GM12878 (cell line): Measurements from ENCODE around the gene UBL4B. TPM values are rescaled to one million over a fixed set of nuclear protein-coding genes. Genes with fewer than 3 reads are reported as not detected.

Experiments
- E2F4 ChIP-seq: IDR thresholded peaks from 2 replicates; pipeline ENCODE4 v1.6.1; 2012; ENCODE audit warnings: low read depth, low read length, improper control_type of control experiment
- GABPA ChIP-seq: IDR thresholded peaks from 2 replicates; pipeline ENCODE4 v1.6.1; 2014; ENCODE audit warnings: antibody characterized with exemption, low read depth, mild to moderate bottlenecking, inconsistent platforms
- IRF5 ChIP-seq: fragments of 450-650 bp; IDR thresholded peaks from 2 replicates; pipeline ENCODE4 v1.6.1; 2017; ENCODE audit warnings: borderline replicate concordance
- MEF2B ChIP-seq: fragments of 450-650 bp; IDR thresholded peaks from 2 replicates; pipeline ENCODE4 v1.6.1; 2018; ENCODE audit warnings: mild to moderate bottlenecking, moderate library complexity; ENCODE audit not compliant: partially characterized antibody, poor library complexity, severe bottlenecking
- POU2F2 ChIP-seq: IDR thresholded peaks from 3 replicates; pipeline ENCODE4 v1.6.1; 2011; ENCODE audit warnings: low read depth, mild to moderate bottlenecking, low read length, borderline replicate concordance
- RELA ChIP-seq: fragments of 450-650 bp; IDR thresholded peaks from 2 replicates; pipeline ENCODE4 v1.8.0; 2014; ENCODE audit warnings: borderline replicate concordance; ENCODE audit not compliant: partially characterized antibody
- SREBF1 ChIP-seq: IDR thresholded peaks from 2 replicates; pipeline ENCODE4 v1.6.1; 2012; ENCODE audit warnings: mild to moderate bottlenecking, low read length
- TCF3 ChIP-seq: IDR thresholded peaks from 2 replicates; pipeline ENCODE4 v1.6.1; 2012; ENCODE audit warnings: low read depth, mild to moderate bottlenecking, low read length, borderline replicate concordance; ENCODE audit not compliant: insufficient read depth
- ZBTB4 ChIP-seq: fragments of 450-650 bp; formaldehyde crosslinking; IDR thresholded peaks from 2 replicates; pipeline ENCODE4 v1.4.0; 2022; ENCODE audit warnings: mild to moderate bottlenecking, moderate library complexity
- ZNF384 ChIP-seq: IDR thresholded peaks from 2 replicates; pipeline ENCODE4 v1.6.1; 2012; ENCODE audit warnings: low read depth, mild to moderate bottlenecking, low read length, improper control_type of control experiment, borderline replicate concordance
- polyA plus RNA-seq, 11 experiments: library from polyadenylated mRNA; depleted of rRNA in 4 of 11; unstranded in 6 of 11; stranded (reverse) in 5 of 11; fragments of >200 nt; fragmentation: Nextera tagmentation in 4 of 11; fragmentation: Illumina TruSeq in 1 of 11; extraction: Ambion mirVana in 4 of 11; extraction: Trizol in 1 of 11; gene quantifications; 1 replicate in 1 of 11; 2 replicates in 10 of 11; pipeline versions ENCODE4 v1.2.1 to v1.2.3, GENCODE V29; 2011 to 2016; ENCODE audit warnings: inconsistent platforms in 2 of 11, missing spikeins in 2 of 11, low read depth in 1 of 11
- total RNA-seq, 4 experiments: library from RNA; depleted of rRNA in 3 of 4; stranded (reverse); fragments of >200 nt in 3 of 4; fragmentation: Illumina TruSeq in 1 of 4; extraction: Trizol in 1 of 4; gene quantifications; 2 replicates each; pipeline versions ENCODE4 v1.2.1 to v1.2.3, GENCODE V29; 2013 to 2021

UBL4B gene
- total and polyA plus RNA-seq, 10 of the 15 experiments (the other 5 are each of a cell fraction or from before 2014, with no cell fraction given), result 0.06 to 0.15 TPM; not detected in 8

GRCh38 chr1:110082477-110082876 lies 29.8 kb upstream of the UBL4B start (continued):
- TF ChIP-seq ZBTB4 (CRISPR knock-in tag), result no peak
- no peak for TF ChIP-seq RELA
- no peak for TF ChIP-seq IRF5
- no peak for TF ChIP-seq E2F4
- no peak for TF ChIP-seq ZNF384
- TF ChIP-seq GABPA, result no peak
- TF ChIP-seq MEF2B, result no peak
- no peak for TF ChIP-seq SREBF1
- no peak for TF ChIP-seq TCF3
- no peak for TF ChIP-seq POU2F2
